Spleen (tissue), 7 donors: ENCODE measurements around the gene HDAC4.

Experiments
- POLR2A ChIP-seq, 3 donors: fragments of 450-650 bp; IDR thresholded peaks; one replicate each; pipeline ENCODE4 v1.5.1; 2017; ENCODE audit warnings: antibody characterized with exemption in 3 of 3, mild to moderate bottlenecking in 1 of 3
- TF ChIP-seq, protein P1 (sequence below), 11 experiments: fragments of 200-600 bp in 7 of 11; fragments of 450-650 bp in 4 of 11; sonication (generic) in 4 of 11; IDR thresholded peaks in 8 of 11; conservative IDR thresholded peaks in 3 of 11; 1 replicate in 7 of 11; 2 replicates in 4 of 11; pipeline versions ENCODE4 v1.4.0 to v1.8.0; 2016 to 2021; ENCODE audit warnings: antibody characterized with exemption in 11 of 11, inconsistent platforms in 4 of 11, mild to moderate bottlenecking in 1 of 11
- donor health status: DM: no; HTN: no; CAD: no; lungs with moderate emphysema.
- donor health status: DM: no; HTN: no; CAD: no.
- donor health status: DM: no; HTN: no; CAD: no.

DNA sequence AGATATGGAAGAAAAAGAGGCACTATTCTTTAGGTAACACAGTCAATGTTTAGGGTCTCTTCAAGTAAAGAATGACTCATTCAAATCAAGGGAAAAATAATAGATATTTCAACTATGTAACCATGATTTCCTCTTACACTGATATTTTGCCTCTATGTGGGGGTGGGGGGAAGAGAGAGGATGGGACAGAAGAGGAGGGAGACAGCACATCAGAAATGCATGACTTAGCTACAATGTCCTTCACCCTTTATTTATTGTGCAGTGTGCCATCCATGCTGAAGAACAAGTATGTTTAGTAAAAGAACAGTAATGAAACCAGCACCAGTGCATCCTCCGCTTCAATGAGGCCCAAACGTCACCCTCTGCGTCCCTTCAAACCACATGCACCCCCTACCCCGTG is 204.8 kb downstream of the HDAC4 start:
- TF ChIP-seq, protein P1, sequence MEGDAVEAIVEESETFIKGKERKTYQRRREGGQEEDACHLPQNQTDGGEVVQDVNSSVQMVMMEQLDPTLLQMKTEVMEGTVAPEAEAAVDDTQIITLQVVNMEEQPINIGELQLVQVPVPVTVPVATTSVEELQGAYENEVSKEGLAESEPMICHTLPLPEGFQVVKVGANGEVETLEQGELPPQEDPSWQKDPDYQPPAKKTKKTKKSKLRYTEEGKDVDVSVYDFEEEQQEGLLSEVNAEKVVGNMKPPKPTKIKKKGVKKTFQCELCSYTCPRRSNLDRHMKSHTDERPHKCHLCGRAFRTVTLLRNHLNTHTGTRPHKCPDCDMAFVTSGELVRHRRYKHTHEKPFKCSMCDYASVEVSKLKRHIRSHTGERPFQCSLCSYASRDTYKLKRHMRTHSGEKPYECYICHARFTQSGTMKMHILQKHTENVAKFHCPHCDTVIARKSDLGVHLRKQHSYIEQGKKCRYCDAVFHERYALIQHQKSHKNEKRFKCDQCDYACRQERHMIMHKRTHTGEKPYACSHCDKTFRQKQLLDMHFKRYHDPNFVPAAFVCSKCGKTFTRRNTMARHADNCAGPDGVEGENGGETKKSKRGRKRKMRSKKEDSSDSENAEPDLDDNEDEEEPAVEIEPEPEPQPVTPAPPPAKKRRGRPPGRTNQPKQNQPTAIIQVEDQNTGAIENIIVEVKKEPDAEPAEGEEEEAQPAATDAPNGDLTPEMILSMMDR (IDR thresholded peaks at IDR 0.05 in 8 of 11, conservative IDR thresholded peaks at IDR 0.05 in 3 of 11), result no peak
- no peak for TF ChIP-seq POLR2A (IDR thresholded peaks at IDR 0.05)
